Transverse colon (tissue), 4 donors: ENCODE measurements around the gene SLC24A4. TPM values are rescaled to one million over a fixed set of nuclear protein-coding genes. Genes with fewer than 3 reads are reported as not detected.

Experiments used
- DNase-seq: peaks from one replicate; pipeline ENCODE4 v3.0.0-alpha.2; 2019
- H3K27ac ChIP-seq, 4 donors: fragments of 200-600 bp; sonication (generic); 2 replicates each; pipeline ENCODE4 v1.5.1; 2016 to 2018; ENCODE audit warnings: inconsistent platforms in 4 of 4
- H3K27me3 ChIP-seq: fragments of 200-600 bp; sonication (generic); 2 replicates; pipeline ENCODE4 v1.5.1; 2017; ENCODE audit warnings: inconsistent platforms
- H3K36me3 ChIP-seq, 4 donors: fragments of 200-600 bp; sonication (generic); 2 replicates each; pipeline ENCODE4 v1.5.1; 2017 to 2019; ENCODE audit warnings: inconsistent platforms in 4 of 4
- H3K4me1 ChIP-seq, 4 donors: fragments of 200-600 bp; sonication (generic); 2 replicates each; pipeline ENCODE4 v1.5.1; 2017 to 2020; ENCODE audit warnings: inconsistent platforms in 4 of 4
- H3K4me3 ChIP-seq, 4 donors: fragments of 200-600 bp; sonication (generic); 1 replicate in 1 of 4; 2 replicates in 3 of 4; pipeline versions ENCODE4 v1.5.1 to v1.6.1; 2017 to 2019; ENCODE audit warnings: inconsistent platforms in 4 of 4
- H3K9me3 ChIP-seq, 2 donors: fragments of 200-600 bp; sonication (generic); 2 replicates each; pipeline ENCODE4 v1.5.1; 2017 to 2019; ENCODE audit warnings: inconsistent platforms in 2 of 2
- CTCF ChIP-seq, 5 experiments: fragments of 200-600 bp in 3 of 5; fragments of 450-650 bp in 2 of 5; sonication (generic) in 3 of 5; IDR thresholded peaks; 1 replicate in 2 of 5; 2 replicates in 3 of 5; pipeline ENCODE4 v1.5.1; 2016 to 2017; ENCODE audit warnings: antibody characterized with exemption in 5 of 5, inconsistent platforms in 3 of 5, mild to moderate bottlenecking in 2 of 5, moderate library complexity in 1 of 5
- EP300 ChIP-seq: sonication (generic); formaldehyde crosslinking; IDR thresholded peaks from one replicate; pipeline ENCODE4 v1.6.1; 2017; ENCODE audit warnings: antibody characterized with exemption, low read depth
- POLR2A ChIP-seq: fragments of 450-650 bp; IDR thresholded peaks from one replicate; pipeline ENCODE4 v1.6.1; 2016; ENCODE audit warnings: antibody characterized with exemption, mild to moderate bottlenecking, moderate library complexity
- POLR2AphosphoS5 ChIP-seq, 3 donors: sonication (generic); formaldehyde crosslinking; IDR thresholded peaks; one replicate each; pipeline ENCODE4 v1.6.1; 2016; ENCODE audit warnings: antibody characterized with exemption in 3 of 3
- WGBS, 2 donors: methylation state at CpG; one replicate each; pipeline ENCODE4 v1.1.5; 2018; ENCODE audit warnings: low coverage in 1 of 2; 5-methylcytosine and 5-hydroxymethylcytosine counted together
- in situ Hi-C, 4 donors: fragments of 200-750 bp; cut with MboI; loops; one replicate each; pipeline versions ENCODE4 v1.15.0 to v1.15.1; 2017; ENCODE audit warnings: low sequenced_read_pairs in 3 of 4, low pct_ligation_motif_present in 1 of 4, low pct_unique_long_range_greater_than_20kb in 1 of 4
- intact Hi-C: fragments of 100-400 bp; cut with DNase I; formaldehyde crosslinking; loops from one replicate; pipeline ENCODE4 v1.15.1; 2023; ENCODE audit warnings: low total_unique reads
- total RNA-seq, 4 donors: library from RNA; depleted of rRNA; stranded (reverse); fragments of >200 nt; gene quantifications; one replicate each; pipeline ENCODE4 v1.1.0, GENCODE V29; 2016

Gene SLC24A4
- total RNA-seq, 4 donors from 2014 or later, result 0.27 to 0.48 TPM; not detected in 2

DNA sequence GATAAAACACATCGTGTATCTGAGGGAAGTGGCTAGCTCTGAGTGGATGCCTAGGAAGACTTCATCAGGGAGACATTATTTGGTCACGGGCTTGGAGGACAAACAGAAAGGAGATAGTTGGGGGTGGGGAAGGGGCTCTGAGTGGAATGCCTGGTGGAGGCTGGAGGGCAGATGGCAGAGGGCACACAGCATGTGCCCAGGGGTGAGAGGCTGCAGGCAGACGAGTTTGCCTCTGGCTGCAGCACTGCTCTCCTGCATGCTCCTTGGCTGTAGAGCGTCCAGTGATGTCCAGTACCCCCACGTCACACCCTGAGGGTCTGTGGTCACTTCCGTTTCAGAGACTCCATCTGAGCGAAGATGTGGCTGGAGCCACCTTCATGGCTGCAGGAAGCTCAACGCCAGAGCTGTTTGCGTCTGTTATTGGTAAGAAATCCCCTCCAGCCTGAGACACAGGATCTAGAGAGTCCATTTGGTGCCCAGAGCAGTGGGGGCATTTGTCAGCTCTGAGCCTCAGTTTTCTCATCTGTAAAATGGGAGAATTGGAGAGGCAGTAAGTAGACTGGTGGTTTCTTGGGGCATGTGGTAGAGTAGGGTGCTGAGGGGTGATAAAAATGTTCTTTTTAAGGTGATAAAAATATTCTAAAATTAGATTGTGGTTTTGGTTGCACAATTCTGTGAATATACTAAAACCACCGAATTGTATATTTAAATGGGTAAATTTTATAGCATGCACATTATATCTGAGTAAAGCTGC lies 119.0 kb downstream of the SLC24A4 start:
- WGBS, 2 donors, result 48 to 84% methylated on average over 3 to 10 of the region's 10 CpGs
- in situ Hi-C loops, result no loop called here

DNA sequence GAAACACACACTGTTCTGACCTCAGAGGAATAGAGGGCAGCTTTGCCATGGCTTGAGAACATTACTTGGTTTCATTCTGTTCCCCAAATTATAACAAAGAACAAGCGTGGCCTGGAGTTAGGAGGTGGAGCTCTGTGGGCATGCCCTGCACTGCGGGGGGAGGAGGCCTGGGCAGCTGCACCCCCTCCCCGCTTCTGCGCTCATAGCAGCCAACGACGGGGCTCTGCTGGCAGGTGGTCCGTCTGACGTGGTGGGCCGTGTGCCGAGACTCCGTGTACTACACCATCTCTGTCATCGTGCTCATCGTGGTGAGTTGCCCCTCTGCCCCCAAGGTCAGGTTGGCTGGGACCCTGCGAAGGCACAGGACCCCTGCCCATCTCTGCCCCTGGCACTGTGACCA lies 120.2 kb downstream of the SLC24A4 start:
- Histone ChIP-seq H3K9me3 (no peaks in the 10 kb centered on the region), H3K36me3 (no peaks in the 10 kb centered on the region), H3K27ac (no peak overlapping the region), H3K4me1 (no peaks in the 10 kb centered on the region), H3K27me3 (no peaks in the 10 kb centered on the region), H3K4me3 (no peak overlapping the region)
- 84% methylated on average over 14 of the region's 14 CpGs; no CpG with 5 or more reads in 1 of the 2 donors for WGBS, 2 donors
- TF ChIP-seq POLR2AphosphoS5 (IDR thresholded peaks at IDR 0.05), result no peak
- no peak for TF ChIP-seq POLR2A
- no peak for TF ChIP-seq EP300
- TF ChIP-seq CTCF (IDR thresholded peaks at IDR 0.05), result no peak
- in situ Hi-C loops, result no loop called here
- intact Hi-C loops, result no loop called here
- no peak for DNase-seq

More for the DNA sequence above, 119.0 kb downstream of the SLC24A4 start:
- no peaks in the 10 kb centered on the region for H3K4me1 ChIP-seq
- H3K27me3 ChIP-seq, result no peaks in the 10 kb centered on the region
- intact Hi-C loops, result no loop called here
- no peak for DNase-seq
- H3K9me3 ChIP-seq, result no peaks in the 10 kb centered on the region
- no peaks in the 10 kb centered on the region for H3K36me3 ChIP-seq
- TF ChIP-seq POLR2AphosphoS5 (IDR thresholded peaks at IDR 0.05) (no peak), EP300 (no peak), CTCF (IDR thresholded peaks at IDR 0.05) (no peak), POLR2A (no peak)
- no peak overlapping the region for H3K27ac ChIP-seq
- H3K4me3 ChIP-seq, result no peak overlapping the region

- H3K9me3 ChIP-seq, result no peaks in the 10 kb centered on the region
- in situ Hi-C loops (no loop called here), intact Hi-C loops (no loop called here)
- no peaks in the 10 kb centered on the region for H3K36me3 ChIP-seq
- no peak overlapping the region for H3K27ac ChIP-seq
- WGBS, 2 donors, result 85% methylated on average over 8 of the region's 8 CpGs; no CpG with 5 or more reads in 1 of the 2 donors
- TF ChIP-seq POLR2A (no peak), POLR2AphosphoS5 (IDR thresholded peaks at IDR 0.05) (no peak), EP300 (no peak), CTCF (IDR thresholded peaks at IDR 0.05) (no peak)
- no peak for DNase-seq
- H3K27me3 ChIP-seq, result no peaks in the 10 kb centered on the region
- H3K4me3 ChIP-seq, result no peak overlapping the region
- no peaks in the 10 kb centered on the region for H3K4me1 ChIP-seq
Observed at GRCh38 chr14:92443741-92444140, 120.8 kb downstream of the SLC24A4 start.

- 73% methylated on average over 5 of the region's 5 CpGs; no CpG with 5 or more reads in 1 of the 2 donors for WGBS, 2 donors
- intact Hi-C loops, result no loop called here
- H3K27ac ChIP-seq, result no peak overlapping the region
- DNase-seq, result no peak
- no peaks in the 10 kb centered on the region for H3K36me3 ChIP-seq
- TF ChIP-seq EP300, result no peak
- no peak overlapping the region for H3K4me3 ChIP-seq
- in situ Hi-C loops, result no loop called here
- no peaks in the 10 kb centered on the region for H3K27me3 ChIP-seq
- no peaks in the 10 kb centered on the region for H3K9me3 ChIP-seq
- H3K4me1 ChIP-seq, result no peaks in the 10 kb centered on the region
Observed at GRCh38 chr14:92446771-92447170, 123.8 kb downstream of the SLC24A4 start.
